Activated T-helper 1 cell treated with anti-CD3 and anti-CD28 coated beads, Interleukin-2, amount 50 U/mL, for 16 hours (primary cell): ENCODE results near the gene MSI2.
A peak's percentile ranks its signal among the peaks of the same experiment; 100 is the strongest.

ENCODE experiments used
- DNase-seq, 2 donors: peaks; one replicate each; pipeline ENCODE4 v3.0.0-alpha.2; 2020; ENCODE audit warnings: low read depth in 1 of 2, low spot score in 1 of 2

The MSI2 gene

DNA sequence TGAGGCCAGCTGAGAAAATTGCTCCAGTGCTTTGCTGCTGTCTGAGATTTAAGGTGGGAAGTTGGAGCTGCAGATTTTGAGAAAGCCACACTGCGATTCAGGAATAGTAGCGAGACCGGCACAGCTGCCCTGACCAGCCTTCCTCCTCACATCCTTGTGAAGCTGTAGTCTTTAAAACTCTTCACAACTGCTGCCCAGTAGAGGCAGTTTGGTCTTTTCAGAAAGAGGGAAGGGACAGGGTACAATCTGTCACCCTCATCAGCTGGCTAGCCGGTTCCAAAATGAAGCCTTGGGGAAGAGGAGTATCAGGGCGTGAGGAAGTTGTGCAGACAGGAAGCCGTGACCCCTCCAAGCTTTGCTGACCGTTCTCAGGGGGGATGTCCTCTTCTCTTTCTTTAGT is 195.3 kb downstream of the MSI2 start:
- DNase-seq, result no peak

DNA sequence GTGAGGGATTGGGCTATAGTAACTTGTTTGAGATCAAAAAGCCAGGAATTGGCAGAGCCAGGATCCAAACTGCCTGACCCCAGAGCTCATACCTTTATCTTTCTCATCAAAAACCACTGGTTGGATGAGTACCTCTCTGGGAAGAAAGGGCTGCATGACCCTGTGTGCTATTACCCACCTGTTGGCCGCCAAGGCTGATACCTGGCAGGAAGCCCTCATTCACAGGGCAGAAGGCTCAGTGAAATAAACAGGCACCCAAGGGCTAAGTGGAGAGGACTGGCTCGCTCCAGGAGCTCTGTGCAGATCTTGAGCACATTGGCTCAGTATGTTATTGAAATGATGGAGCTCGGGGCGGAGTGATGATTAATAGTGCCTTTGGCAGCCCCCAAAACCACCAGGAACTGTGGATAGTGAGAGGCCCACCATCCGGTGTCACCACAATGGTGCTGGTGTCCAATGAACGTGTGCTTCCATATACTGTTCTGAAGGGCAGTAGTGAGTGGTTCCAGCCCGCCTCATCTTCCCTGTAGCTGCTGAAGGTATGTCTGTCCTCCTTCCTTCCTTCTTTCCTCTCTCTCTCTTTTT is 197.6 kb downstream of the MSI2 start:
- DNase-seq, result no peak

DNA sequence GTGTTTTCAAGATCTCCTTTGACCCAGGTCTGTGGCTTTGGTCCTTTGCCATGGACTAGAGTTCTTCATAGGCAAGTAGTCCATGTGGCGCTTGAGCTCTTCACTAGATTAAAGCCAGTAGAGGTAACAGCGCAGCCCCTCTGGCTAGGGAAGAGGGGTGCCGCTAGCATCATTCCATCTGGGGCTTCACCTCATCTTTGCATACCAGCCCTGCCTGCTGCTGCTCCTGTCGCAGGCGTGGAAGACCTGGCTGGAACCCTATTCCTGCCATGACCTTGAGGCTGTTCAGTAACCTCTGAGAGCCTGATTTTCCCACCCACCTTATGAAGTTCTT is 198.4 kb downstream of the MSI2 start:
- no peak for DNase-seq

DNA sequence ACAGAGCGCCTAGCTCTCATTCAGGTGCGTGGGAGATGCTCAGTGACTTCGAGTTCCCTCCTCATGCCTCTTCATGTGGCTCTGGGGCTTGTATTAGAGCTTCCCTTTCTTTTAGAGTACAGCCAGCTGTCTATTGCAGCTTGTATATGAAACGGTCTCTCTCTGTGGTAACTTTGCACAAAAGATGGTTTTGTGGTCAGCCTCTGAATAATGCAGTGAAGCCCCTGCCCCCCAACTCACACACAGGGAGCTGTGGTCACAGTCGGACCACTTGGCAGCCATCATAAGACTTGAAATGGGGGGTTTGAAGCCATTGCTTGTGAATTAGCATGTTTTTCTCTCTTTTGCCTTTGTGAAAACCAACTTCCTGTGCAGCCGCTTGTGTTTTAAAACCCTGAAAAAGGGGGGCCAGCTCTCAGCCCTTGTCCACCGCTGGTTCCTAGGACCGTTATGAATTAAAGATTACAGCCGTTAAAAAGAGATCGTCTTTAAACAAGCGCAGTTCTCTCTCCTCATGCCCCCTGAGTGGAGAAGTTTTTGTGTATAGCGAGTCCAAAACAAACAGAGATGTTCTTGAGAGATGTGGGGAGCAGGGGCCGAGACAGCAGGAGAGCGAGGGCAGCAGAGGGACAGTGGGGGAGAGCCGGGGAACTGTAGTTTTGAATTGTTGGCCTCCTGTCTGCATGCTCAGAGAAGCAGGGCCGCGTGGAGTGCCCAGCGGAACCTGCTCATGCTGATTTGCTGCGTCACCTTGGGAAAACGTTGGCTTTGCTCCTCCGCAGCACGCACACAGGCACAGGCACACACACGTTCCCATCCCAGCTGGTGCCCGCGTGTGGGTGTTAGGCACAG is 199.0 kb downstream of the MSI2 start:
- no peak for DNase-seq

DNA sequence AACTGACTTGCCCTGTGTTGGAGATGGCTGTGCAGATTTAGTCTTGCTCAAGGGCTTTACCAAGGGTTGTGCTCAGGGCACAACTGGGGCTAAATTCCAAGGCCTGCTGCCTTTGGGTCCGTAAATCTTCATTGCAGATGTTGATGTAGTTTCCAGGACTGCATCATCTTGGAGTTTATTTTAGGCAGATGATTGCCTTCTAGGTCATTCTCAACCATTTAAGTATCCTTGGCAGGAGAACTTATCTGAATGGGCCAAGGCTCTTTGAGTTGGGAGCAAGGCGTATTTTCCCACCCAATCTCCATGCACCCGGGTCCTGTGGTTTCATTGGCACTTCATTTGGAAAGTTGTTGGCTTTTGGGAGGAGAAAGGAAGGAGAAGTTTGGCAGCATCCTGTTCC is 200.3 kb downstream of the MSI2 start:
- no peak for DNase-seq

DNA sequence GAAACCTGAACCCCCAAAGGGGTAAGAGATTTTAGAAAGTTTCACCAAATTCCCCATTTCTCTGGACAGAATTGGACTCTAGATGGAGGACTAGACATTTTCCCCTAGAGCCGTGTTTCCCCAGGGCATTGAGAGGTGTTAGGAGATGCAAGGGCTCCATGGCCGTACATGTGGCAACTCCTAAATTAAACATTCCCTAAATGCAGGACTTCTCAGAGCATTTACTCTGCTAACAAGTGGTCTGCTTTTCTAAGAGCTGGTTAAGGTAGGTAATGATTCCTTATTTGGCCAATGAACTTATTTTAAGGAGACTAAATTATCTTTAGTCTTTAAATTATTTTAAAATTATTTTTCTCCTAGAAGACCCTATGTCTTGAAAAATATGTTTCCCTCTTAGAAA is 200.9 kb downstream of the MSI2 start:
- DNase-seq, result no peak

DNA sequence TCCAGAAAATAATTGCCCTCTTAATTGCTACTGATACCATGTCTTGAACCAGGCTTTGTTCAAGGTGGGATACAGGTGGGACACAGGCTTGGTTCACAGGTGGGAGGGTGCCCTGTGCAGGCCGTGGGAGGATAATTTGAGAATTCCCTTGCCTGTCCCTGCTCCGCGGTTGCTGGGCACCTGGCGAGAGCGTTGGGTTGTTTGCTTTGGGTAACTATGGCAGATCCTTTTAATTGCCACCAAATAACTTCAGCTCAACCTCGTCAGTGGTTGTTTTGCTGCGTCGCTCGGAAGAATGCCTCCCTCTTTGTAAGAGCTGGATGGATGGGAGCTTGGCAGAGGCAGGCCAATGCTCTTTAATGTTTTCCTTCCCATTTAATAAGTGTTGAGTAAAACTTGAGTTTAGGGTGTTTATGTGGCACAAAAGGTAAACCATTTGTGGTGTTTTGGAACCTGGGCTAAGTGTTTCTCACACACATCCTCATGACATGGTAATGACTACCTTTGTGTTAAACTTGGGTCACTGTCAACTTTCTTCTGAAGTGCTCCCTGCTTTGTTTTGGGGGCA is 202.5 kb downstream of the MSI2 start:
- no peak for DNase-seq

DNA sequence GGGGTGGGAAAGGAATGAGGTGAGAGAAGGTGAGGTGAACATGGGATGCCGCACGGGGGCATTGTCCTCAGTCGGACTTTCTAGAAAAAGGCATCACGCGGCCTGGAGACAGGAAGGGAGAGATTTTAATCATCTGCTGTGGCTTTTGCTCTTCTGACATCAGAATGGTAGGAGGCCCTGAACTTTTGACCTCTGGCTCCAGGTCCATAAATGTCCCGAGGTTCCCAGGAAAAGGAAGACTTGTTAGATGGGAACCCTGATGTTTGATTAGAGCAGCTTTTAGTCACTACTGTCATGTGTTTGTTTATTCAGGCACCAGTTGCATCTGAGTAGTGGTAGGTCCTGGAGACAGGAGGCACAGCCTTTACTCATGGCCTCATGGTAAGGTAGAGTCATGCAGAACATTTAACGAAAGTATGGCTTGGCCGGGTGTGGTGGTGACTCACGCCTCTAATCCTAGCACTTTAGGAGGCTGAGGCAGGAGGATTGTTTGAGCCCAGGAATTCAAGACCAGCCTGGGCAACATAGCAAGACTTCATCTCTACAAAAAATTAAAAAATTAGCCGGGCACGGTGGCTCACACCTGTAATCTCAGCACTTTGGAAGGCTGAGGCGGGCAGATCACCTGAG is 203.1 kb downstream of the MSI2 start:
- no peak for DNase-seq

DNA sequence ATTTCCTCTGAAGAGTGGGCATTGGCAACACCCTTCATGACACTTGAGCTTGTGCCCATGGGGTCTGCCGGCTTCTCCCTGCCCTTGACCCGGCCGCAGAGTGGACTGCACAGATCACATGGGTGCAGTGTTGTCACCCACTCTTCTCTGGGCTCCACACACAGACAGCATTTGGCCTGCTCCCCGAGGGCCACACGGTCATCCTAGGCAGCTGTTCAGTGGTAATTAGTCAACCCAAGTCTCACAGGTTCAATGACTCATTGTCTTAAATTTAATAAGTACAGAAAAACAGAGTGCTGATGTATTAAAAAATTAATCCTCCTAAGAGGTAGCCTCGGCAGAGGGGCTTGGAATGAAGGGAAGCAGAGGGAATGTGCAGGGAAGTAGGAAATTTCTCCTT is 204.8 kb downstream of the MSI2 start:
- no peak for DNase-seq

DNA sequence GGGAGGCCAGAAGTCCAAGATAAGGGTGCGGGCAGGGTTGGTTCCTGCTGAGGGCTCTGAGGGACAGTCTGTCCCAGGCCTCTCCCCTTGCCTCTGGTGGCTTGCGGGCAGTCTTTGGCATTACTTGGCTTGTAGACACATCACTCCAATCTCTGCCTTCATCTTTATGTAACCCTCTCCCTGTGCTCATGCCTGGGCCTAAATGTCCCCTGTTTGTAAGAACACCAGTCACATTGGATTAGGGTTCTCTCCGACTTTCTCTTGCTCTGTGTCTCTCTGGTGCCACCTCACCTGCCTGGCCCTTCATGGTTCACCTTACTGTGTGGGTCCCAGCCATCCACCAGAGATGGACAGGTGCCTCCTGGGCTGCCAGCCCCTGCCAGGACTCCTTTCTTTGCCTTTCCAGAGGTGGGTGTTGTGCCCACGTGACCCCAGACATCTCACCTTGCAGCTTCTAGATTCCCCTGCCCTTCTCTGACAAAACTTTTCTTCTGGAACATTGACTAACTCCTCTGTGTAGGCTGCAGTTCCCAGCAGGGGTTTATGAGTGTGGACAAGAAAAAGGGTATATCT is 205.8 kb downstream of the MSI2 start:
- DNase-seq, result no peak

DNA sequence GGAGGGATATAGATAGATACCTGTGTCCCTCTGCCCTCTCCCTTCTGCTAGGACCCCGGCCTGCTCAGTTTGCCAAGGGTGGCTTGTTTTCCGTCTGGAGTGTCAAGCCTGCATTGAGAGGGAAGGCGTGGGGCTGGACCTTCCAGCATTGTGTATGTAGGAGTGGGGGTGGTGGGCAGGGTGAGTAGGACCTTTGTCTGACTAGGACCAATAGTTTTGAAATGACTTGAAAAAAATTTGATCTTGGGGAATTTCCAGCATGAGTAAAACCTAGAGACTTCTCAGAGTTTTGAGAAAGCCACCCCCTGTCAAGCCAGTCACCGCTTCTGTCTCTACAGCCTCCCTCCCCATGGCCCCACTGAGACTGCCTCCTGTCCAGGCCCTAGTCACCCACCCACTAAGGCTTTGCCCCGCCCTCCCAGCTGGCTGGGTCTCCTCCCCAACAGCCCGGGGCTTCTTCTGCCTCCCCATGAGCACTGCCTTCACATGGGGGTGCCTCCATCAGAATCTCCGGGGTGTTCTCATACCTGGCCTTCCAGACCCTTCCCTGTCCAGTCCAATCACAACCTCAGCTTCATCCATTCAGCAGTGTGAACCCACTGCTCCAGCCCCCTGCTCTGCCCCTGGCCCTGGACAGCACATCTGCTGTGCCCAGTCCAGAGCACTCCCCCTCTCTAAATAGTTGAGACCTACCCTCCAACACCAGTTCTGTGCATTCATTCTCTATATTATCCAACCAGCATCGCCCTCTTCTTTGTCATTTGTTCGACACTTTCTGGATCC is 207.0 kb downstream of the MSI2 start:
- DNase-seq, result peak in 1 of 2 donors; percentile 59

DNA sequence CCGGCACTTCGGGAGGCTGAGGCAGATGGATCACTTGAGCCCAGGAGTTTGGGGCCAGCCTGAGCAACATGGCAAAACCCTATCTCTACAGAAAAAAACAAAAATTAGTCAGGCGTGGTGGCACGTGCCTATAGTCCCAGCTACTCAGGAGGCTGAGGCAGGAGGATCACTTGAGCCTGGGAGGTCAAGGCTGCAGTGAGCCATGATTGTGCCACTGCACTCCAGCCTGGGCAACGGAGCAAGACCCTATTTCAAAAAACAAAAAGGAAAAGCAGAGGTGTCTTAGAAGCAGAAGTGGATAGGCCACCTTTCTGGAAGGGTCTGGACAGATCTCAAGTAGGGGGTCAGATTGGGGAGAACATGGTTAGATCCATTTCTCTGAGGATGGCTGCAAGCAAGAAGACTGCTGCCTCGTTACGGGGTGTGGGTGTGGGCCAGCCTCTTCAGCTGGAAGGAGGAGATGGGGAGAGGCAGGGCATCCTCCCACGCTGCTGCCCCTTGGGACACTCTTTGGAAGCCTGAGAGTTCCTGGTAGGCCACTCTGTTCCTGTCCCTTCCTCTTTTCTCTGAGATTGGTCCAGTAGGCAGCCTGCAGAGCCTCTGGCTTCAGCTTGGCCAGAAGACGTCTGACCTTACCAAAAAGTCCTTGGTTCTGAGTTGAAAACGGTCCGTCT is 208.0 kb downstream of the MSI2 start:
- DNase-seq, result no peak

DNA sequence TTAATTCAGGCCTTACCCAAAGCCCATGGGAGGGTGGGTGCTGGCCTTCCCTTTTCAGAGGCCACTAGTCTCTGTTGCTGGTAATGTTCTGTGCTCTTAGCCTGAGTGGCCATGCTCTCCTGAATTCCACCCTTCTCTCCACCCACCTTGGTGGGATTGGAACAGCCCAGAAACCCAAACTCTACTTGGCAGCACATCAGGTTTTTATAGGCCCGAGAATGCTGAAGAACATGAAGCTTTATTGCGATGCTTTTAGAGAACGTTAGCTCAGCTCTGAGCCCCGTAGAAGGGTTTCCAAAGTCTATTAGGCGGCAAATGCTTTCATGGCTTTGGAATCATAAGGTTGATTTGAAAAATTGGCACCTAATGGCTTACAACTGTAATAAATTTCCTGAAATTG is 209.3 kb downstream of the MSI2 start:
- no peak for DNase-seq

DNA sequence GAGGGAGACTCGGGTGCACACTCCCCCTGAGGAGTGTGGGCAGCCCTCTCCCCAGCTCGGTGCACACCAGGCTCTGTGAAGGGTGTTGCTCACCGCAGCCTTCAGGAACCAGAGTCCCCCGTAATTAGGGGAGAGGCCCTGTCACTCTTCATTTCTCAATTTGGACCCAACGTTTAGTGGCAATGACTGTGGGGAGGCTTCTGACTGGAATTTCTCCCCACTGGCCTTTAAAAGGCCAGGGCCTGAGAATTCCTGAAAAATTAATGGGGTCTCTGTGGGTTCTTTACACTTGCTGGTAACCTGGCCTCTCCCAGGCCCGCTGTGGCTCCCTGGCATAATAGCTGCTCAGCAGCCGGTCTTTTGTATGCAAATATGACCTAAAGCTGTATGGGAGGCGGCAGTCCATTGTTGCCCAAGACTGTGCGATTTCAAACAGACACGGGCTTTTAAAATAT is 209.7 kb downstream of the MSI2 start:
- DNase-seq, result no peak

DNA sequence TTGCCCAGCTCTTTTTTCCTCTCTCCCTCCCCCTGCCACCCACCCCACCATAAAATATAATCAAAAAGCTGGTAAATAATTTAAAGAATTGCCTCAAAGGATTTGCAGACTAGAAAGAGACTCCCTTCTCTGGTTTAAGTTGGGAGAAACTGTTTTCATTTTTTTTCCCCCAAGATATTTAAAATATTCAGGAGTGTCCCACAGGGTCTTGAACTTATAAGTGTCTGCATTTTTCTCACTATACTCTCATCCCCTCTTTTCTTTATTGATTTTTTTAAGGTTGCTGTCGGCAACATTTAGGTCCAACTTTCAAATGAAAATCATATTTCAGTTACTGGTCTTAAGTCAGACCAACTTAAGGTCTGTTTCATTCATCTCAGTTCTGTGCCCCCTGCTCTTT is 210.2 kb downstream of the MSI2 start:
- no peak for DNase-seq

DNA sequence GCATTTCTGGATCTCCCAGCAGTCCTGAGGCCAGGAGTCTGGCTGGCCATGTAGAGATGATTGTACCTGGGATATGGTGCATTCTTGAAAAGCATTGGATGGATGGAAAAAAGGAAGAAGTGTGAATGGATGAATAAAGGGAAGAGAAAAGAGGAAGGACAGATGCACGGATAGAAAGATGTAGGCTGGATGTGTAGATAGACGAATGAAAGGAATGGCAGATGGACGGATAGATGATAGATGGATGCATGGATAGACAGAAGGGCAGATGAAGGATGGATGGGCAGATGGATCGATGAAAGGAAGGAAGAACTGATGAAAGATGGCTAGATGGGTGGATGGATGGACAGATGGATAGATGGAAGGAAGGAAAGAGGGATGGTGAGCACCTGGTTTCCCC is 210.9 kb downstream of the MSI2 start:
- no peak for DNase-seq

DNA sequence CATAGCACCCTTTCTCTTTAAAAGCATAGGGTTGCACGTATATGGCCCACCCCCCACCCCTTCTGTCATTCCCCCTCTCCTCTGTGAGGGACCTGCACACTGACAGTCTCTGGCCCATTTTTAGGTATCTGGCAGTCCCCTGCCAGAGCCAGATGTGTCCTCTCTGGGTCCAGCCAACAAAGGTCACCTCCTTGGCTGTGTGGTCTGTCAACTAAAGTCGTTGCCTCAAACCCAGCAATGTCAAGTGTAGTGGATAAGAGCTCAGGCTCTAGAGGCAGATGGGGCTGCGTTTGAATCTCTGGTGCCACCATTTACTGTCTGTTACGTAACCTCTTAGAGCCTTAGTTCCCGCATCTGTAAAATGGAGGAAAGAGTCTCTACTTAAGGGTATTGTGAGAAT is 211.5 kb downstream of the MSI2 start:
- DNase-seq, result no peak

DNA sequence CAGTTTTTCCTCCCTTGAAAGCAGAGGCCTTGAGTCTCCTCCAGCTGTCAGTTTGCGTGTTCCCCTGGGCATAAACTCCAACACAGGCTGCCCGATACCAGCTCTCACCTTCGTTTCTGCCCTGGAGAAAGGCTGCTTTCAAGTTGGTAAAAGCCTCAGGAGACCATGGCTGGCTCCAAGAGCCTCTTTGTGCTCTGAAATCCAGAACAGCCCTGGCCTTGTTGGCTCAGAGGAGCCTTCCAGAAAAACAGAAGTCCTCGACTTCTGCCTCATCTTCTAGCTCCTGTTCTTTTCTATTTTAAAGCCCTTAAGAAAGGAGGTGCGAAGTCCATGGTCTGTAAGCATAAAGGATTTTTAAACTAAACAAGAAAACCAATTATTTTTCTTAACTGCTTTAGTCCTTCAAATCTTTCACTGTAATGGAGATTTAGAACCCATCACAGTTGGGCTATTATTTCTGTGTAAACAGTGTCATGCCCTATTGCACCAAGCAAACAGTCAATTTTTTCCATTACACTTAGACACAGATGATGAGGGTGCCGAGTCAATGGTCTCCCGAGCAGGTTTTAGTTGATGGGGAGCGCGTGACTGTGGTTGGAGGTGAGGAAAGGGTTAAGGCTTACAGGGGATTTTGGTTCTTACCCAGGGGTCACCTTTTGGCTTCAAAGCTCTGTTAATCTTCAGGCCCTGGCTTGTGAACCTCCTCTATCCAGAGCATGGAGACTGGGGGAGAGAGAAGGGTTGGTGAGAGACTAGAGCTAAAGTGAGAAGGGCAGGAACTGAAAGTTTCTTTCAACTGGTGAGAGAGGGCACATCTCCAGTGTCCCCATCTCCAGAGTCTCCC is 212.8 kb downstream of the MSI2 start:
- no peak for DNase-seq

DNA sequence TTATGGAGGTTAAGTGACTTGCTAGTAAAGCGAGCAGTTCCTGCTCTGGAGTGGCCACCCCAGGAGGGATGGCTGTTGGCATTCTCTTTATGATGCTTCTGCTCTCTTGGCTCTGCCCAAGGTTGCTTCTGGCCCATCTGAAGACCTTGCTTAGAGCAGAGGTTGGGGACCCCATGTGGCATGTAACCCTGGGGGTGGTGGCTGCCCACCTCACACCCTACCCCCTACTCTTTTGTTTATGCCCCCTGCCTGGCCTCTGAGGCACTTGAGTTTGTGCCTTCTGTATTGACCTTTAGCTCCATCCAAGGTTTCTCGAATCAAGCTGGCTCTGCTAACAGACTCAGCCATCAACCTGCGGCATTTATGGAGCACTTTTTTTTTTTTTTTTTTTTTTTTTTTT is 214.6 kb downstream of the MSI2 start:
- no peak for DNase-seq
